Common myeloid progenitor, CD34-positive (primary cell): Measurements from ENCODE around the gene SLC6A11.

Experiments
- CTCF ChIA-PET: fragments of 350-600 bp; sonication (Branson Sonifier 250); formaldehyde crosslinking; loops from one replicate; lab custom pipeline; 2021; ENCODE audit warnings: antibody characterized with exemption; lab: Charles Lee
- POLR2A ChIA-PET: fragments of 350-600 bp; sonication (Branson Sonifier 250); formaldehyde crosslinking; loops from one replicate; lab custom pipeline; 2021; ENCODE audit warnings: antibody characterized with exemption; lab: Charles Lee
- DNase-seq, 3 donors: peaks; one replicate each; pipeline versions ENCODE4 v3.0.0 to v3.0.0-alpha.2; 2013
- H3K27ac ChIP-seq, 2 experiments: 1 replicate in 1 of 2; 2 replicates in 1 of 2; pipeline ENCODE4 v1.7.0; 2013; ENCODE audit warnings: inconsistent platforms in 2 of 2, low read length in 2 of 2, mild to moderate bottlenecking in 2 of 2, low read depth in 1 of 2, moderate library complexity in 1 of 2; ENCODE audit not compliant: severe bottlenecking in 2 of 2, insufficient read depth in 1 of 2, poor library complexity in 1 of 2
- H3K27me3 ChIP-seq, 5 experiments: replicated peaks in 2 of 5; 1 replicate in 3 of 5; 2 replicates in 2 of 5; pipeline versions ENCODE4 v1.6.1 to v1.7.0; 2013; ENCODE audit warnings: low read length in 4 of 5, mild to moderate bottlenecking in 2 of 5, moderate library complexity in 2 of 5, inconsistent platforms in 1 of 5; ENCODE audit not compliant: insufficient read depth in 5 of 5, control insufficient read depth in 4 of 5
- H3K36me3 ChIP-seq, 4 experiments: 1 replicate in 2 of 4; 2 replicates in 2 of 4; pipeline versions ENCODE4 v1.6.1 to v1.7.0; 2013; ENCODE audit warnings: low read length in 3 of 4, control low read depth in 1 of 4, mild to moderate bottlenecking in 1 of 4; ENCODE audit not compliant: control insufficient read depth in 4 of 4, insufficient read depth in 4 of 4
- H3K4me1 ChIP-seq, 4 experiments: 1 replicate in 3 of 4; 2 replicates in 1 of 4; pipeline versions ENCODE4 v1.6.1 to v1.7.1; 2013; ENCODE audit warnings: low read length in 3 of 4, mild to moderate bottlenecking in 3 of 4, control low read depth in 1 of 4, inconsistent platforms in 1 of 4, moderate library complexity in 1 of 4; ENCODE audit not compliant: control insufficient read depth in 4 of 4, insufficient read depth in 4 of 4; ENCODE audit errors: control extremely low read depth in 1 of 4
- H3K4me3 ChIP-seq, 7 experiments: 1 replicate in 4 of 7; 2 replicates in 3 of 7; pipeline versions ENCODE4 v1.5.1 to v1.7.0; 2013; ENCODE audit warnings: mild to moderate bottlenecking in 7 of 7, low read length in 6 of 7, moderate library complexity in 6 of 7, inconsistent platforms in 2 of 7, low read depth in 2 of 7, control low read depth in 1 of 7; ENCODE audit not compliant: insufficient read depth in 4 of 7, control insufficient read depth in 1 of 7; ENCODE audit errors: extremely low read depth in 1 of 7
- H3K9me3 ChIP-seq, 5 experiments: 1 replicate in 4 of 5; 2 replicates in 1 of 5; pipeline versions ENCODE4 v1.6.1 to v1.7.1; 2013; ENCODE audit warnings: low read length in 4 of 5, mild to moderate bottlenecking in 2 of 5, inconsistent platforms in 1 of 5, low read depth in 1 of 5, moderate library complexity in 1 of 5; ENCODE audit not compliant: control insufficient read depth in 4 of 5, insufficient read depth in 2 of 5; ENCODE audit errors: control extremely low read depth in 1 of 5
- WGBS: methylation state at CpG from one replicate; pipeline ENCODE4 v1.1.5; 2013; ENCODE audit not compliant: insufficient coverage; 5-methylcytosine and 5-hydroxymethylcytosine counted together

Gene SLC6A11

GRCh38 chr3:10977892-10978510 lies 162.0 kb downstream of the SLC6A11 start:
- no peaks in the 10 kb centered on the region for H3K9me3 ChIP-seq
- ChIA-PET CTCF (interaction anchor here (0.6 kb wide), 1 partner anchor 304 kb away, joined by 3 read pairs; no protein-coding TSS in a partner anchor), POLR2A (no interaction called here)
- no peak overlapping the region for H3K27ac ChIP-seq
- 49% methylated on average over 6 of the region's 10 CpGs for WGBS
- no peak overlapping the region for H3K4me3 ChIP-seq
- DNase-seq: no peak
- H3K36me3 ChIP-seq: no peaks in the 10 kb centered on the region
- no peaks in the 10 kb centered on the region for H3K4me1 ChIP-seq
- peaks cover 0 to 63% (median 25%) of the 10 kb centered on the region in 5 experiments for H3K27me3 ChIP-seq

- H3K4me3 ChIP-seq: no peak overlapping the region
- H3K9me3 ChIP-seq: no peaks in the 10 kb centered on the region
- CTCF ChIA-PET: no interaction called here
- DNase-seq: no peak
- H3K4me1 ChIP-seq: no peaks in the 10 kb centered on the region
- no peak overlapping the region for H3K27ac ChIP-seq
- POLR2A ChIA-PET: no interaction called here
- WGBS: 96% methylated on average over 2 of the region's 7 CpGs
- no peaks in the 10 kb centered on the region for H3K36me3 ChIP-seq
- peaks cover 0 to 60% (median 27%) of the 10 kb centered on the region in 5 experiments for H3K27me3 ChIP-seq
Observed at GRCh38 chr3:10978956-10979355, 162.9 kb downstream of the SLC6A11 start.

- Histone ChIP-seq H3K9me3 (no peaks in the 10 kb centered on the region), H3K36me3 (no peaks in the 10 kb centered on the region), H3K4me3 (no peak overlapping the region), H3K4me1 (no peaks in the 10 kb centered on the region), H3K27ac (no peak overlapping the region), H3K27me3 (peaks cover 0 to 57% (median 27%) of the 10 kb centered on the region in 5 experiments)
- ChIA-PET CTCF (interaction anchor here (2.3 kb wide), 1 partner anchor 14 kb away, joined by 6 read pairs; no protein-coding TSS in a partner anchor), POLR2A (no interaction called here)
- no peak for DNase-seq
- WGBS: 59% methylated on average over 4 of the region's 7 CpGs
Observed at GRCh38 chr3:10980312-10980711, 164.3 kb downstream of the SLC6A11 start.

GRCh38 chr3:10981031-10981430 lies 165.0 kb downstream of the SLC6A11 start:
- Histone ChIP-seq H3K36me3 (no peaks in the 10 kb centered on the region), H3K27ac (no peak overlapping the region), H3K27me3 (peaks cover 0 to 54% (median 25%) of the 10 kb centered on the region in 5 experiments), H3K4me3 (no peak overlapping the region), H3K4me1 (no peaks in the 10 kb centered on the region), H3K9me3 (no peaks in the 10 kb centered on the region)
- 100% methylated on average over 2 of the region's 3 CpGs for WGBS
- ChIA-PET POLR2A (no interaction called here), CTCF (interaction anchor here (0.9 to 2.3 kb wide), 3 partner anchors 10 to 35 kb away, joined by 3 to 6 read pairs (median 5); no protein-coding TSS in a partner anchor)
- DNase-seq: no peak

DNA sequence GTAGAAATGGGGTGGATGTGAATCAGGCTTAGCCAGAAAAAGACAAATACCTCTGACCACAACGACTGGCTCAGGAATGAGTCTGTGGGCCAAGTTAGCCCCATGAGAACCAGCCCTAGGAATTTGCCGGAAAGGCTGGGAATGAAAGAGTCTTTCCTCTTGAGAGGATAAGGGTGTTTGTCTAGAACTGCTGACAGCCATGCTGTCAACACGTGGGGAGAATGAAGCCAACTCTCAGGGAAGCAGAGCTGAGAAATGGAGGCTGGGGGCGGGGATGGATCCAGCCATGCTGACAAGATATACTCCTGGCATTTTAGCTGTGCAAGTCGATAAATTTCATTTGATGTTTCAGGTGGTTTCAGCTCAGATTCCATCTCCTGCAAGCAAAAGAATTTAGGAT lies 165.9 kb downstream of the SLC6A11 start:
- WGBS: 74% methylated on average over 5 of the region's 5 CpGs
- Histone ChIP-seq H3K9me3 (no peaks in the 10 kb centered on the region), H3K36me3 (no peaks in the 10 kb centered on the region), H3K4me1 (no peaks in the 10 kb centered on the region), H3K27me3 (peaks cover 0 to 45% (median 23%) of the 10 kb centered on the region in 5 experiments), H3K4me3 (no peak overlapping the region), H3K27ac (no peak overlapping the region)
- POLR2A ChIA-PET: interaction anchor here (0.7 kb wide), 1 partner anchor 20 kb away, joined by 3 read pairs; no protein-coding TSS in a partner anchor
- CTCF ChIA-PET: interaction anchor here (0.9 to 2.3 kb wide), 5 partner anchors 8 to 36 kb away, joined by 3 to 7 read pairs (median 5); no protein-coding TSS in a partner anchor
- no peak for DNase-seq

GRCh38 chr3:10982782-10983181 lies 166.8 kb downstream of the SLC6A11 start:
- no peak for DNase-seq
- no peaks in the 10 kb centered on the region for H3K4me1 ChIP-seq
- peaks cover 0 to 40% (median 23%) of the 10 kb centered on the region in 5 experiments for H3K27me3 ChIP-seq
- H3K27ac ChIP-seq: no peak overlapping the region
- WGBS: 5% methylated on average over 4 of the region's 4 CpGs
- no peaks in the 10 kb centered on the region for H3K9me3 ChIP-seq
- no peaks in the 10 kb centered on the region for H3K36me3 ChIP-seq
- CTCF ChIA-PET: interaction anchor here (1.5 to 1.6 kb wide), 3 partner anchors 8 to 244 kb away, joined by 4 to 7 read pairs (median 4); no protein-coding TSS in a partner anchor
- H3K4me3 ChIP-seq: no peak overlapping the region
- POLR2A ChIA-PET: no interaction called here

DNA sequence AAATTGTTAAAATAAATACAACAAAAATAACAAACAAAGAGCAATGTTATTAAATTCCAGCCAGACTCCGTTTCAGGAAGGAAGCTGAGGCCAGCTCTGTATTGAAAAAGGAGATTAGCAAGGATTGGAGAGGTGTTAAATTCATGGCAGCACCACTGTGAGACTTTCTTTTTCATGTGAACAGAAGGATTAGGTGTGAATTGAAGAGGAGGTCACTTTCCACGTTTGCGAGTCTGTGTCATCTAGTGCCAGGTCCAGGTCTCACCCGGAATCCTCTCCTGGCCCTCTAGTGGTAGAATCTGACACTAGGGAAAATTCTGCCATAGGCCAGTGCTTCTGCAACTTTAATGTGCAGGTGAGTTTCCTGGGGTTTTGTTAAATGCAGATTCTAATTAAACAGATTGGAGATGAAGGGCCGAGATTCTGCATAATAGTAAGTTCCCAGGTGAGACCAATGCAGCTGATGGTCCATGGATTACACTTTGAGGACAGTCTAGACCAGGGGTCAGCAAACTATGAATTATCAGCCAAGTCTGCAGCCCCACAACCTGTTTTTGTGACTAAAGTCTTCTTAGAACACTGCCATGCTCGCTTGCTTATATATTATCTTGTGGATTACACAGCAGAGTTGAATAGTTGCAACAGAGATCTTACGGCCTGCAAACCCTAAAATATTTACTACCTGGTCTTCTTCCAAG lies 167.3 kb downstream of the SLC6A11 start:
- H3K36me3 ChIP-seq: no peaks in the 10 kb centered on the region
- H3K4me3 ChIP-seq: no peak overlapping the region
- H3K9me3 ChIP-seq: no peaks in the 10 kb centered on the region
- peak in 2 of 3 donors; percentile 39 to 50 for DNase-seq
- 33% methylated on average over 6 of the region's 7 CpGs for WGBS
- ChIA-PET CTCF (interaction anchor here (1.5 to 3.0 kb wide), 4 partner anchors 9 to 245 kb away, joined by 4 to 8 read pairs (median 6); no protein-coding TSS in a partner anchor), POLR2A (no interaction called here)
- no peaks in the 10 kb centered on the region for H3K4me1 ChIP-seq
- H3K27ac ChIP-seq: no peak overlapping the region
- peaks cover 0 to 36% (median 21%) of the 10 kb centered on the region in 5 experiments for H3K27me3 ChIP-seq
